C4-2B (cell line): Measurements from ENCODE around the gene QRICH2.

Experiments used
- H3K27ac ChIP-seq: fragments of 450-650 bp; 2 replicates; pipeline ENCODE4 v1.5.1; 2017
- CTCF ChIP-seq: fragments of 450-650 bp; conservative IDR thresholded peaks from 2 replicates; pipeline ENCODE4 v1.5.1; 2017; ENCODE audit warnings: mild to moderate bottlenecking
- ZFX ChIP-seq: fragments of 450-650 bp; IDR thresholded peaks from 2 replicates; pipeline ENCODE4 v1.6.1; 2017

QRICH2 gene

GRCh38 chr17:76266244-76266938 is 41.7 kb downstream of the QRICH2 start:
- TF ChIP-seq CTCF (no peak), ZFX (no peak)
- peak overlapping the region; percentile 82 for H3K27ac ChIP-seq

DNA sequence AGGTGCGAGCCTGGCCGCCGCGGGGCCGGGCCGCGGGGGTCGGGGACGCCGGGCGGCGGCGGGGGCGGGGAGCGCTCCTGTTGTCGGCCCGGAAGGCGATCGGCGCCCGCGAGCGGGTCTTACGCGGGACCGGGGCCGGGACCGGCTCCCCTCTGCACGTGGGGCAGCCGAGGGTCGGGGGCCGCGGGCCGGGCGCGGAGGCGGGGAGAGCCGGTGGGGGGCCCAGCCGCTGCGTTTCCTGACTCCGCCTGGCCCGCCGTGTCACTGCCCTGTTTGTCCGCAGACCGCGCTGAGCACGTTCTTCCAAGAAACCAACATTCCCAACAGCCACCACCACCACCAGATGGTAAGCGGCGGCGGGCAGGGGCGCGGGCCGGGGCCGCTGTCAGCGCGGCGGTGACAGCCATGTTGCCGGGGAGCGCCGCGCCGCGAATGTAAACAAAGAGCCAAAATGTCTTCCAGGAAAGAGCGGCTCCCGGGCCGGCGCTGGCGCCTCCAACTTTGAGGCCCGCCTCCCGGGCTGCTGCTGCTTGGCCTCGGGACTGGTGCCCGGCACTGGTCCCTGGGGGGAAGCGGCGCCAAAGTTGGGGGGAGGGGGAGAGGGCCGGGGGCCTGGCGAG is 42.3 kb downstream of the QRICH2 start:
- TF ChIP-seq CTCF (no peak), ZFX (0 out of 2 replicates have a peak, but pooled peaks have one; percentile 42)
- H3K27ac ChIP-seq: peak overlapping the region; percentile 82

DNA sequence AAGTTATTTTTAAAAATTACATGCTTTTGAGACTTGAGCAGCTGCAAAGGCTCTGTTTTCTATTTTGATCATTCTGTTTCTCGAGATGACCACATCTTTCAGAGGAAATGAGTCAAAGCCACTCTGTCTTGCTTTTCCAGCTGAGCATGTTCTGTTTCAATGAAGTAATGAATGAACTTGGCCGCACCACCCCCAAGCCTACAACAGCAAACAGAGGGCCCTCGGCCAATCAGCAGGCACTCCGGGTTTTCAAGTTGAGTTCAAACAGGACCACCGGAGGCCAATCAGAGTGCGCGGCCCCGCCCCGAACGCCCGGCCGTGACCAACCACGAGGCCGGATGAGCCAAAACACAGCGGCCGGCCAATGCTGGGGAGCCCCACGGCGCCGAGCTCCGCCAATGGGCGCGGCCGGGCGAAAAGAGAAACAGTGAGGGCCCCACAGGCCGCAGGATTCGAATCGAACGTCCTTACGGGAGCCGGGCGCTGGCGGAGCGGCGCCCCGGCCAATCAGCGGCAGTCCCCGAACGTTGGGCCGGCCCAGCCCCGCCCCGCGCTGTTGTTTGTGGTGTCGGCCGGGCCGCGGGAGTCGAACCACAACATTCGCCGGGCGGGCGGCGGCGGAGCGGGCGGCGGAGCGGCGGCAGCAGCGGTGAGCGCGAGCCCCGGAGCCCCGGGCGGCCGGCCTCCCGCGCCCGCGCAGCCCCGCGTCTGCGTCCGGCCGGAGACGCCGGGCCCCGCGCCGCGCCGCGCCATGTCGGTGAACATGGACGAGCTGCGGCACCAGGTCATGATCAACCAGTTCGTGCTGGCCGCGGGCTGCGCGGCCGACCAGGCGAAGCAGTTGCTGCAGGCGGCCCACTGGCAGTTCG is 43.1 kb downstream of the QRICH2 start, which contains the start of gene UBALD2:
TSS of gene UBALD2 (plus strand) at position 594 of the 869 bp plus-strand sequence. CDS start at position 752, 158 bp downstream.
- peak; percentile 46; the same call in 1 of the 2 replicates for TF ChIP-seq ZFX
- no peak for TF ChIP-seq CTCF
- peak within 1 kb of the TSS; percentile 82 for H3K27ac ChIP-seq

DNA sequence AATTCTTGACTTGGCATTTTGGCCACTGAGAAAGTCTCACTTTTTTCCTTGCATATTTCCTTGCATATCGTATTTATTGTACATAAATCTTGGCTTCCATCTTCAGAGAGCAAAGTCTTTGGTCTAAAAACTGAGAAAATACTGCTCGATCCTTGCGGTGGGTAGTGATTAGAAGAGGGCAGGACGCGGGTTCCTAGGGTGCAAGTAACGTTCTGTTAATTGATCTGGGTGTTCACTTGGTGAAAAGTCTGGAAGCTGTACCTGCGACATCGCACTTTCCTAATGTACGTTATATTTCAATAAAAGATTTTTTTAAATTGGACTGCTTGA is 43.7 kb downstream of the QRICH2 start:
- peak overlapping the region; percentile 80; the same call in 1 of the 2 replicates for H3K27ac ChIP-seq
- no peak for TF ChIP-seq ZFX

DNA sequence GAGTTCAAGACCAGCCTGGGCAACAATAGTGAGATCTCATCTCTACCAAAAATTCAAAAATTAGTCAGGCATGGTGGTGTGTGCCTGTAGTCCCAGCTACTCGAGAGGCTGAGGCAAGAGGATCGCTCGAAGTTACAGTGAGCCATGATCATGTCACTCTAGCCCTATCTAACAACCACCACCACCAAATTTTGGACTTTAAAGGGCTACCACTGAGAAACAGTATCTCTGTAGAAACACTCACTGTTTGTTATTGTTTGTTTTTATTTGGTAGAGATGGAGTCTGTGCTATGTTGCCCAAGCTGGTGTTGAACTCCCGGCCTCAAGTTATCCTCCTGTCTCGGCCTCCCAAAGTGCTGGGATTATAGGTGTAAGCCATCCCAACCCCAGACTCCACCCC is 44.2 kb downstream of the QRICH2 start:
- H3K27ac ChIP-seq: peak overlapping the region; percentile 80
- TF ChIP-seq CTCF (no peak), ZFX (no peak)

DNA sequence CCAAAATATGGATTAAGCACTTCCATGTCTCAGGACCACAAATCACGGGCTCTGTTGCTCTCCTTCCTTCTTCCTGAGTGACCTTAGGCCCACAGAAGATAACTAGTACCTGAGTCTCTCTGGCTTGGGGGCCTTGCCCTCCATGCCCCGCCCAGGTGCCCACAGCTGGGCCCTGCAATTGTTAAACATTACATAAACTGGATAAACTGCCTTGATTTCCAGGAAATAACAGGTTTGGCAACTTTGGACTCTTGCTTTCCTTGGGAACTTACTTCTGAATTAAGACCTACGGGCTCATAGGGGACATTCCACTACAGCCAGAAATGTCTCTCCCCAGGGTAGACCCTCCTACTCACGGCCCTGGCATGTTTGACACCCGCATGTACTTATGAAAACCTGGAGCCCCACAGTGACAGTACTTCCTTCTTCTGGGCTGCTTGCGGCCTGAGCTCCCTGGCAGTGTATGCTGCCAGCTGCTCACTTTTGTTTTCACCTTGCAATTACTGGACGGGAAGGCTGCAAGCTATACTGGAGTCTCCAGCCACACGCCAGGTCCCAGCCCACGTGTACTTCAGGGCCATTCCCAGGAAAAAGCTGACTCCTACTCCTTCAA is 45.2 kb downstream of the QRICH2 start:
- H3K27ac ChIP-seq: peak overlapping the region; percentile 80
- no peak for TF ChIP-seq ZFX
- no peak for TF ChIP-seq CTCF

DNA sequence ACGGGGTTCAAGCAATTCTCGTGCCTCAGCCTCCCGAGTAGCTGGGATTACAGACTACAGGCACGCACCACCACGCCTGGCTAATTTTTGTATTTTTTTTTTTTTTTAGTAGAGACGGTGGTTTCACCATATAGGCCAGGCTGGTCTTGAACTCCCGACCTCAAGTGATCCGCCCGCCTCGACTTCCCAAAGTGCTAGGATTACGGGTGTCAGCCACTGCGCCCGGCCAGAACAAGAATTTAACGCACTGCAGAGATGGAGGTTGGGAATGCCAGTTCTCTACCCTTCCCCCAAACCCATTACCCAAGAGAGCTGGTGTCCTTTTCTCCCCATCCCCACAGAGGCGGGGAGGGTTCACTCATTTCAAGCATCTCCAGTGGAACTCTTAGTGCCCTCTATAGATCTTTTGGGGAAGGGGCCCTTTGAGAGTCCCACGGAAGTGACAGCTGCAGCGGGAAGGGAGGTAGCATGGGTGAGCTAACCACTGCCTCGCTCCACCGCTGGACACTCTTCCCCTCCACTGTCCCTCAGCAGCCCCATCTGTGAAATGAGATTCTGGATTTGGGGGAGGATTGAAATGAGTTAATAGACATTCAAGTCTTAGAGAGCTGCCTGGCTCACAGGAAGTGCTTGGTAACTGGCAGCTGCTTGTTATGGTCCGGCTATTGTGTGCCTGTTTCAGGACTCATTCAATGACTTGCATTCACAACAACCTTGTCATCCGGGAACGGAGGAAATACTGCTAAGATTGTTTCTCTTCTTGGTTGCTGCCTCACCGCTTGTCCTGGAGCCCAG is 46.5 kb downstream of the QRICH2 start:
- TF ChIP-seq CTCF (no peak), ZFX (no peak)
- H3K27ac ChIP-seq: peak overlapping the region; percentile 80
